SH-SY5Y (cell line): ENCODE results near the gene SOX10.

Source experiments
- GATA2 ChIP-seq: IDR thresholded peaks from 2 replicates; pipeline ENCODE4 v1.6.1; 2011; ENCODE audit warnings: mild to moderate bottlenecking, low read depth, low read length
- GATA3 ChIP-seq: IDR thresholded peaks from 2 replicates; pipeline ENCODE4 v1.6.1; 2011; ENCODE audit warnings: low read depth, mild to moderate bottlenecking, low read length, moderate library complexity

SOX10 gene

GRCh38 chr22:37999640-38000272 is 15.4 kb upstream of the SOX10 start:
- no peak for TF ChIP-seq GATA3
- no peak for TF ChIP-seq GATA2

- TF ChIP-seq GATA2 (no peak), GATA3 (no peak)
Measured at GRCh38 chr22:37999236-37999635, 14.9 kb upstream of the SOX10 start.

- TF ChIP-seq GATA2 (no peak), GATA3 (no peak)
Measured at GRCh38 chr22:37998543-37998942, 14.2 kb upstream of the SOX10 start.

- no peak for TF ChIP-seq GATA3
Measured at GRCh38 chr22:37996515-37997246, 12.3 kb upstream of the SOX10 start.

- TF ChIP-seq GATA3 (no peak), GATA2 (no peak)
Measured at GRCh38 chr22:37996079-37996478, 11.7 kb upstream of the SOX10 start.

GRCh38 chr22:37995460-37995859 is 11.1 kb upstream of the SOX10 start:
- TF ChIP-seq GATA3 (no peak), GATA2 (no peak)

- TF ChIP-seq GATA2 (no peak), GATA3 (no peak)
Measured at GRCh38 chr22:37994982-37995381, 10.6 kb upstream of the SOX10 start.

- TF ChIP-seq GATA2 = no peak
- no peak for TF ChIP-seq GATA3
Measured at GRCh38 chr22:37994049-37994448, 9.7 kb upstream of the SOX10 start.

GRCh38 chr22:37991731-37992442 is 7.5 kb upstream of the SOX10 start:
- TF ChIP-seq GATA2 (no peak), GATA3 (no peak)

GRCh38 chr22:37990862-37991261 is 6.5 kb upstream of the SOX10 start:
- TF ChIP-seq GATA3 (no peak), GATA2 (no peak)

- TF ChIP-seq GATA2 (no peak), GATA3 (no peak)
Measured at GRCh38 chr22:37990301-37990700, 5.9 kb upstream of the SOX10 start.

GRCh38 chr22:37989146-37990045 is 5.0 kb upstream of the SOX10 start:
- no peak for TF ChIP-seq GATA3
- no peak for TF ChIP-seq GATA2

- TF ChIP-seq GATA3 (no peak), GATA2 (no peak)
Measured at GRCh38 chr22:37986371-37986770, 2.0 kb upstream of the SOX10 start.

GRCh38 chr22:37985751-37986281 is 1.5 kb upstream of the SOX10 start:
- no peak for TF ChIP-seq GATA3
- TF ChIP-seq GATA2 = no peak
